Natural killer cell (primary cell): ENCODE results near the gene PTPRN. TPM values are rescaled to one million over a fixed set of nuclear protein-coding genes. Genes with fewer than 3 reads are reported as not detected.
"Not testable (repeated sequence)": the region's sequence is repeated elsewhere in the genome, so short reads cannot be mapped to it uniquely, and the experiment has no call there.

ENCODE experiments used
- ATAC-seq, 3 donors: fragments of 150-1000 bp in 2 of 3; fragments of 200-7000 bp in 1 of 3; cut with Tn5 transposase; 1 replicate in 1 of 3; 2 replicates in 2 of 3; pipeline ENCODE4 v1.10.0; 2021; ENCODE audit warnings: mild to moderate bottlenecking in 2 of 3, moderate library complexity in 2 of 3
- DNase-seq, 2 donors: peaks; one replicate each; pipeline versions ENCODE4 v3.0.0 to v3.0.0-alpha.2; 2013 to 2021; ENCODE audit warnings: mixed read lengths in 1 of 2
- H3K27ac ChIP-seq: one replicate; pipeline ENCODE4 v1.5.1; 2013; ENCODE audit warnings: mild to moderate bottlenecking, low read length
- H3K27me3 ChIP-seq: one replicate; pipeline ENCODE4 v1.6.1; 2013; ENCODE audit warnings: low read length; ENCODE audit not compliant: control insufficient read depth, insufficient read depth
- H3K36me3 ChIP-seq: one replicate; pipeline ENCODE4 v1.6.1; 2013; ENCODE audit warnings: low read length; ENCODE audit not compliant: control insufficient read depth, insufficient read depth
- H3K4me1 ChIP-seq: one replicate; pipeline ENCODE4 v1.6.1; 2013; ENCODE audit warnings: low read length; ENCODE audit not compliant: control insufficient read depth, insufficient read depth
- H3K4me3 ChIP-seq: one replicate; pipeline ENCODE4 v1.5.1; 2013; ENCODE audit warnings: low read length
- H3K9me3 ChIP-seq: one replicate; pipeline ENCODE4 v1.6.1; 2013; ENCODE audit warnings: low read length; ENCODE audit not compliant: control insufficient read depth, insufficient read depth
- H3K27ac Mint-ChIP-seq, 2 donors: one replicate each; pipeline ENCODE4 v1.8.0; 2022; ENCODE audit warnings: mild to moderate bottlenecking in 2 of 2, mixed read lengths in 2 of 2, moderate library complexity in 1 of 2
- H3K27me3 Mint-ChIP-seq, 2 donors: one replicate each; pipeline ENCODE4 v1.8.0; 2022; ENCODE audit warnings: low read depth in 2 of 2, mixed read lengths in 2 of 2
- H3K36me3 Mint-ChIP-seq: one replicate; pipeline ENCODE4 v1.8.0; 2022; ENCODE audit warnings: mixed read lengths
- H3K4me1 Mint-ChIP-seq, 2 donors: one replicate each; pipeline ENCODE4 v1.8.0; 2022; ENCODE audit warnings: mixed read lengths in 2 of 2
- H3K4me3 Mint-ChIP-seq: one replicate; pipeline ENCODE4 v1.8.0; 2022; ENCODE audit warnings: mild to moderate bottlenecking, moderate library complexity, mixed read lengths
- H3K9me3 Mint-ChIP-seq, 2 donors: one replicate each; pipeline ENCODE4 v1.8.0; 2022; ENCODE audit warnings: mixed read lengths in 2 of 2
- WGBS: methylation state at CpG from one replicate; pipeline ENCODE4 v1.1.7; 2013; ENCODE audit warnings: missing lambda C conversion rate; ENCODE audit not compliant: insufficient coverage; 5-methylcytosine and 5-hydroxymethylcytosine counted together
- intact Hi-C: fragments of 100-400 bp; cut with micrococcal nuclease; formaldehyde crosslinking; loops from one replicate; pipeline ENCODE4 v1.14.2; 2022
- total RNA-seq, 4 donors: library from RNA; stranded (reverse); fragments of 120-200 nt in 1 of 4; gene quantifications; one replicate each; pipeline versions ENCODE4 v1.2.3 to v1.2.4, GENCODE V29; 2013 to 2022
- TF ChIP-seq, protein P1 (sequence below): fragments of 200-600 bp; IDR thresholded peaks from one replicate; pipeline ENCODE4 v1.8.0; 2022; ENCODE audit warnings: antibody characterized with exemption

Gene PTPRN
- total RNA-seq, 3 donors from 2014 or later (not counting 1 experiment from before 2014, with no cell fraction given), result 0.23 to 0.35 TPM; not detected in 1

GRCh38 chr2:219287580-219288265 lies 21.5 kb downstream of the PTPRN start:
- TF ChIP-seq, protein P1, sequence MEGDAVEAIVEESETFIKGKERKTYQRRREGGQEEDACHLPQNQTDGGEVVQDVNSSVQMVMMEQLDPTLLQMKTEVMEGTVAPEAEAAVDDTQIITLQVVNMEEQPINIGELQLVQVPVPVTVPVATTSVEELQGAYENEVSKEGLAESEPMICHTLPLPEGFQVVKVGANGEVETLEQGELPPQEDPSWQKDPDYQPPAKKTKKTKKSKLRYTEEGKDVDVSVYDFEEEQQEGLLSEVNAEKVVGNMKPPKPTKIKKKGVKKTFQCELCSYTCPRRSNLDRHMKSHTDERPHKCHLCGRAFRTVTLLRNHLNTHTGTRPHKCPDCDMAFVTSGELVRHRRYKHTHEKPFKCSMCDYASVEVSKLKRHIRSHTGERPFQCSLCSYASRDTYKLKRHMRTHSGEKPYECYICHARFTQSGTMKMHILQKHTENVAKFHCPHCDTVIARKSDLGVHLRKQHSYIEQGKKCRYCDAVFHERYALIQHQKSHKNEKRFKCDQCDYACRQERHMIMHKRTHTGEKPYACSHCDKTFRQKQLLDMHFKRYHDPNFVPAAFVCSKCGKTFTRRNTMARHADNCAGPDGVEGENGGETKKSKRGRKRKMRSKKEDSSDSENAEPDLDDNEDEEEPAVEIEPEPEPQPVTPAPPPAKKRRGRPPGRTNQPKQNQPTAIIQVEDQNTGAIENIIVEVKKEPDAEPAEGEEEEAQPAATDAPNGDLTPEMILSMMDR, result no peak
- no peaks in the 10 kb centered on the region for H3K27me3 Mint-ChIP-seq
- H3K9me3 Mint-ChIP-seq, result no peaks in the 10 kb centered on the region
- no peaks in the 10 kb centered on the region for H3K4me1 ChIP-seq
- no peaks in the 10 kb centered on the region for H3K9me3 ChIP-seq
- peaks cover 28% of the 10 kb centered on the region for H3K36me3 ChIP-seq
- H3K27ac Mint-ChIP-seq, result peak overlapping the region; percentile 67 to 72
- ATAC-seq (peak in 1 of 3 donors; percentile 34), DNase-seq (no peak)
- no peak overlapping the region for H3K4me3 ChIP-seq
- no peaks in the 10 kb centered on the region for H3K27me3 ChIP-seq
- no peak overlapping the region for H3K27ac ChIP-seq
- peaks cover 5 to 6% of the 10 kb centered on the region in 2 donors for H3K4me1 Mint-ChIP-seq
- H3K4me3 Mint-ChIP-seq, result no peak overlapping the region
- WGBS, result 59% methylated on average over 10 of the region's 10 CpGs
- no peaks in the 10 kb centered on the region for H3K36me3 Mint-ChIP-seq
- intact Hi-C loops, result no loop called here

DNA sequence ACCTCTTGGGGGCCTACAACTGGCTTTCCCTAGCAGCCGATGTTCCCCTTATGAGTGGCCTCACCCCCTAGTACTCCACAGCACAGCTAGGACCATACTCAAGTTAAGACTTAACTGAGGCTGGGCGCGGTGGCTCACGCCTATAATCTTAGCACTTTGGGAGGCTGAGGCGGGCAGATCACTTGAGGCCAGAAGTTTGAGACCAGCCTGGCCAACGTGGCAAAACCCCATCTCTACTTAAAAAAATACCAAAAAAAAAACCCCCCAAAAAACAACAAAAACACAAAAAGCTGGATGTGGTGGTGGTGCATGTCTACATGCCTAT lies 22.1 kb downstream of the PTPRN start:
- H3K9me3 Mint-ChIP-seq, H3K4me1 Mint-ChIP-seq, ATAC-seq, H3K4me1 ChIP-seq, intact Hi-C loops, H3K27ac ChIP-seq, H3K27me3 ChIP-seq, H3K27me3 Mint-ChIP-seq, H3K4me3 Mint-ChIP-seq, H3K4me3 ChIP-seq, DNase-seq, H3K36me3 Mint-ChIP-seq, H3K9me3 ChIP-seq: not testable (repeated sequence)
- WGBS, result 81% methylated on average over 6 of the region's 6 CpGs
- H3K27ac Mint-ChIP-seq, result peak overlapping the region in 1 of 2 donors; percentile 72
- H3K36me3 ChIP-seq, result peaks cover 33% of the 10 kb centered on the region

DNA sequence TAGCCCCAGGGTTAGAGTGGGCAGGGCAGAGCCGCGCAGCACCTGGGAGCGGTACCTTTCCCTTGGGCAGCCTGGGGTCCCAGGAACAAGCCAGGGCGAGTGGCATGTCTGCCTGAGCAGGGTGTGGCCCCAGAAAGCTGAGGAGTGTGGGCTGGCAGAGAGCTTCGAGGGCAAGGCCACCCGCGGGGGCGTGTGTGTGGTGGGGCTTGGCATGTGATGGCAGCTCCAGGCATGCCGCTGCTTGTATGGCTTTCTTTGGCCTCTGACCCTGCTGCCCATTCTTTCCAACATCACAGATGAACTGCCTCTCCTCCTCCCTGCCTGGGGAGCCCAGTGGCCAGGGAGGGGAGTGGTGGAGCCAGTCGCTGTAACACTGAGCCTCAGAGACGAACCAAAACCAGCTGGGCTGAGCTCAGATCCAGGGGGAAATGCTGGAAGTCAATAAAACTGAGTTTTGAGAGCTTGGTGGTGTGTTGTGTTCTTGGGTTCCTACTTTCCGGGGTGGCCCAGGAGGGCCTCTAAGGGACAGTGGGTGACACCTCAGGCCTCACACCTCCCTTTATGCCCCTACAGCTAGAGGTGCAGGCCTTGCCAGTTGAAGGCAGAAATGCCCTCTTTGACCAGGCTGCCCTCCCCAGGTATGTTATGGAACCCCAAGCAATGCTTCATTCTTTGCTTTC lies 22.6 kb downstream of the PTPRN start:
- no peak overlapping the region for H3K4me3 ChIP-seq
- H3K27me3 ChIP-seq, result no peaks in the 10 kb centered on the region
- no peak overlapping the region for H3K27ac ChIP-seq
- no peaks in the 10 kb centered on the region for H3K9me3 ChIP-seq
- no peak for DNase-seq
- Mint-ChIP-seq H3K27ac (peak overlapping the region; percentile 68 to 72), H3K36me3 (no peaks in the 10 kb centered on the region), H3K27me3 (no peaks in the 10 kb centered on the region), H3K9me3 (no peaks in the 10 kb centered on the region), H3K4me1 (peaks cover 5 to 6% of the 10 kb centered on the region in 2 donors), H3K4me3 (no peak overlapping the region)
- TF ChIP-seq, protein P1, result no peak
- WGBS, result 95% methylated on average over 12 of the region's 12 CpGs
- ATAC-seq, result no peak
- intact Hi-C loops, result no loop called here
- H3K4me1 ChIP-seq, result no peaks in the 10 kb centered on the region
- H3K36me3 ChIP-seq, result peaks cover 38% of the 10 kb centered on the region

GRCh38 chr2:219285894-219286425 lies 23.2 kb downstream of the PTPRN start:
- Mint-ChIP-seq H3K27me3 (no peaks in the 10 kb centered on the region), H3K4me3 (no peak overlapping the region), H3K27ac (peak overlapping the region; percentile 68 to 72), H3K4me1 (peaks cover 5 to 12% of the 10 kb centered on the region in 2 donors), H3K9me3 (no peaks in the 10 kb centered on the region), H3K36me3 (no peaks in the 10 kb centered on the region)
- Histone ChIP-seq H3K9me3 (no peaks in the 10 kb centered on the region), H3K4me3 (no peak overlapping the region), H3K4me1 (no peaks in the 10 kb centered on the region), H3K27me3 (no peaks in the 10 kb centered on the region), H3K36me3 (peaks cover 44% of the 10 kb centered on the region), H3K27ac (no peak overlapping the region)
- no peak for ATAC-seq
- no peak for DNase-seq
- intact Hi-C loops, result no loop called here
- WGBS, result 97% methylated on average over 15 of the region's 17 CpGs
- TF ChIP-seq, protein P1, result no peak
